Left renal pelvis (tissue), 4 donors: Measurements from ENCODE around the gene RALGPS2. TPM values are rescaled to one million over a fixed set of nuclear protein-coding genes. Genes with fewer than 3 reads are reported as not detected.

Source experiments
- DNase-seq, 4 donors: peaks; one replicate each; pipeline ENCODE4 v3.0.0-alpha.2; 2013; ENCODE audit warnings: low read depth in 4 of 4, low spot score in 3 of 4
- polyA plus RNA-seq, 4 donors: library from polyadenylated mRNA; unstranded; fragments of 120-200 nt; gene quantifications; one replicate each; pipeline ENCODE4 v1.2.1, GENCODE V29; 2013; ENCODE audit not compliant: insufficient read length in 4 of 4

Gene RALGPS2
- 10 to 100 TPM; 18.7 to 39.0 (median 32.7) TPM for polyA plus RNA-seq

GRCh38 chr1:178724728-178725465 lies at the start of gene RALGPS2:
Gene RALGPS2 (plus strand): TSS chr1:178725244. CDS start chr1:178776765, 51,521 bp downstream.
- DNase-seq: peak in 3 of 4 donors; percentile 64 to 73 (median 66)

GRCh38 chr1:178679237-178679636 lies 45.8 kb upstream of the RALGPS2 start:
- DNase-seq: no peak

- no peak for DNase-seq
Observed at GRCh38 chr1:178682429-178682828, 42.6 kb upstream of the RALGPS2 start.

GRCh38 chr1:178682886-178683285 lies 42.2 kb upstream of the RALGPS2 start:
- DNase-seq: no peak

- no peak for DNase-seq
Observed at GRCh38 chr1:178683291-178683690, 41.8 kb upstream of the RALGPS2 start.

GRCh38 chr1:178684111-178684510 lies 40.9 kb upstream of the RALGPS2 start:
- no peak for DNase-seq

- no peak for DNase-seq
Observed at GRCh38 chr1:178684542-178685000, 40.5 kb upstream of the RALGPS2 start.

GRCh38 chr1:178686407-178686806 lies 38.6 kb upstream of the RALGPS2 start:
- no peak for DNase-seq

- DNase-seq: no peak
Observed at GRCh38 chr1:178688244-178688643, 36.8 kb upstream of the RALGPS2 start.

GRCh38 chr1:178689769-178690168 lies 35.3 kb upstream of the RALGPS2 start:
- DNase-seq: no peak

- DNase-seq: no peak
Observed at GRCh38 chr1:178690496-178690895, 34.5 kb upstream of the RALGPS2 start.

GRCh38 chr1:178692564-178693327 lies 32.3 kb upstream of the RALGPS2 start:
- DNase-seq: no peak

GRCh38 chr1:178693366-178693765 lies 31.7 kb upstream of the RALGPS2 start:
- no peak for DNase-seq

GRCh38 chr1:178694923-178695525 lies 30.0 kb upstream of the RALGPS2 start:
- DNase-seq: no peak

GRCh38 chr1:178702146-178702545 lies 22.9 kb upstream of the RALGPS2 start:
- DNase-seq: no peak

GRCh38 chr1:178704833-178705232 lies 20.2 kb upstream of the RALGPS2 start:
- no peak for DNase-seq

GRCh38 chr1:178706432-178706831 lies 18.6 kb upstream of the RALGPS2 start:
- DNase-seq: no peak

GRCh38 chr1:178713259-178713658 lies 11.8 kb upstream of the RALGPS2 start:
- DNase-seq: no peak

GRCh38 chr1:178714453-178714852 lies 10.6 kb upstream of the RALGPS2 start:
- no peak for DNase-seq

- no peak for DNase-seq
Observed at GRCh38 chr1:178716111-178716510, 8.9 kb upstream of the RALGPS2 start.

- no peak for DNase-seq
Observed at GRCh38 chr1:178718520-178718919, 6.5 kb upstream of the RALGPS2 start.
